ENCODE measurements around the gene SLAMF8. TPM values are rescaled to one million over a fixed set of nuclear protein-coding genes. Genes with fewer than 3 reads are reported as not detected.
A peak's percentile ranks its signal among the peaks of the same experiment; 100 is the strongest.

The SLAMF8 gene
- total RNA-seq, 1 experiment from 2014 or later = not detected

- no peak overlapping the region for H3K27ac Mint-ChIP-seq (ENCODE audit: unreplicated experiment)
- no peaks in the 10 kb centered on the region for H3K36me3 Mint-ChIP-seq (ENCODE audit: insufficient read depth, unreplicated experiment)
- H3K27me3 Mint-ChIP-seq (ENCODE audit: insufficient read depth, unreplicated experiment) = no peaks in the 10 kb centered on the region
- Histone ChIP-seq H3K4me1 (peaks cover 12% of the 10 kb centered on the region), H3K27me3 (replicated peaks; ENCODE audit: control insufficient read depth, insufficient read depth, low read length) (no peaks in the 10 kb centered on the region; the same call in 1 of the 2 replicates), H3K9me3 (no peaks in the 10 kb centered on the region), H3K4me3 (ENCODE audit: low read depth, low read length) (no peak overlapping the region), H3K36me3 (ENCODE audit: control insufficient read depth, insufficient read depth, low read length) (no peaks in the 10 kb centered on the region)
- H3K4me1 Mint-ChIP-seq (ENCODE audit: low read depth, unreplicated experiment) = peaks cover 26% of the 10 kb centered on the region
- intact Hi-C loops (cut with micrococcal nuclease; ENCODE audit: unreplicated experiment) = loop anchor here (5.0 kb wide), 1 partner anchor 58 kb away; no protein-coding TSS in a partner anchor
- no peak overlapping the region for H3K4me3 Mint-ChIP-seq (ENCODE audit: unreplicated experiment)
- ChIA-PET CTCF (no interaction called here), POLR2A (no interaction called here)
- H3K9me3 Mint-ChIP-seq (ENCODE audit: unreplicated experiment) = no peaks in the 10 kb centered on the region
- BruUV-seq (replicated peaks) = no TSS peak
- DNase-seq = no peak
- TF ChIP-seq CTCF (IDR thresholded peaks at IDR 0.05; ENCODE audit: insufficient read depth in 1 of 2, low read depth in 1 of 2, low read length in 1 of 2, severe bottlenecking in 1 of 2, unreplicated experiment in 1 of 2) = no peak
These were observed 23.1 kb downstream of the SLAMF8 start for GRCh38 chr1:159849626-159850366.

GRCh38 chr1:159851407-159851806 is 24.7 kb downstream of the SLAMF8 start:
- intact Hi-C loops (cut with micrococcal nuclease; ENCODE audit: unreplicated experiment) = loop anchor here (5.0 kb wide), 1 partner anchor 56 kb away; no protein-coding TSS in a partner anchor
- CTCF ChIA-PET = no interaction called here
- H3K27me3 Mint-ChIP-seq (ENCODE audit: insufficient read depth, unreplicated experiment) = peaks cover 5% of the 10 kb centered on the region
- no peaks in the 10 kb centered on the region for H3K36me3 Mint-ChIP-seq (ENCODE audit: insufficient read depth, unreplicated experiment)
- no peak for DNase-seq
- no peak for TF ChIP-seq CTCF (IDR thresholded peaks at IDR 0.05; ENCODE audit: insufficient read depth in 1 of 2, low read depth in 1 of 2, low read length in 1 of 2, severe bottlenecking in 1 of 2, unreplicated experiment in 1 of 2)
- no peak overlapping the region for H3K27ac Mint-ChIP-seq (ENCODE audit: unreplicated experiment)
- no peaks in the 10 kb centered on the region for H3K9me3 Mint-ChIP-seq (ENCODE audit: unreplicated experiment)
- no peak overlapping the region for H3K4me3 Mint-ChIP-seq (ENCODE audit: unreplicated experiment)
- no peak overlapping the region for H3K4me3 ChIP-seq (ENCODE audit: low read depth, low read length)
- BruUV-seq (replicated peaks) = no TSS peak
- no peaks in the 10 kb centered on the region for H3K36me3 ChIP-seq (ENCODE audit: control insufficient read depth, insufficient read depth, low read length)
- H3K9me3 ChIP-seq = no peaks in the 10 kb centered on the region
- H3K27me3 ChIP-seq (replicated peaks; ENCODE audit: control insufficient read depth, insufficient read depth, low read length) = no peaks in the 10 kb centered on the region; the same call in 1 of the 2 replicates
- H3K4me1 Mint-ChIP-seq (ENCODE audit: low read depth, unreplicated experiment) = peaks cover 17% of the 10 kb centered on the region
- POLR2A ChIA-PET = no interaction called here
- H3K4me1 ChIP-seq = peaks cover 4% of the 10 kb centered on the region

- Histone ChIP-seq H3K9me3 (no peaks in the 10 kb centered on the region), H3K4me1 (no peaks in the 10 kb centered on the region), H3K36me3 (ENCODE audit: control insufficient read depth, insufficient read depth, low read length) (no peaks in the 10 kb centered on the region), H3K27me3 (replicated peaks; ENCODE audit: control insufficient read depth, insufficient read depth, low read length) (no peaks in the 10 kb centered on the region; the same call in 1 of the 2 replicates), H3K4me3 (ENCODE audit: low read depth, low read length) (no peak overlapping the region)
- intact Hi-C loops (cut with micrococcal nuclease; ENCODE audit: unreplicated experiment) = loop anchor here (1.0 to 5.0 kb wide), 2 partner anchors 7 to 54 kb away; no protein-coding TSS in a partner anchor
- peak overlapping the region; percentile 68 for H3K4me3 Mint-ChIP-seq (ENCODE audit: unreplicated experiment)
- TF ChIP-seq CTCF (IDR thresholded peaks at IDR 0.05; ENCODE audit: insufficient read depth in 1 of 2, low read depth in 1 of 2, low read length in 1 of 2, severe bottlenecking in 1 of 2, unreplicated experiment in 1 of 2) = no peak
- no peaks in the 10 kb centered on the region for H3K9me3 Mint-ChIP-seq (ENCODE audit: unreplicated experiment)
- H3K27ac Mint-ChIP-seq (ENCODE audit: unreplicated experiment) = no peak overlapping the region
- H3K27me3 Mint-ChIP-seq (ENCODE audit: insufficient read depth, unreplicated experiment) = peaks cover 5% of the 10 kb centered on the region
- peaks cover 12% of the 10 kb centered on the region for H3K4me1 Mint-ChIP-seq (ENCODE audit: low read depth, unreplicated experiment)
- POLR2A ChIA-PET = no interaction called here
- DNase-seq = no peak
- CTCF ChIA-PET = no interaction called here
- BruUV-seq (replicated peaks) = no TSS peak
- H3K36me3 Mint-ChIP-seq (ENCODE audit: insufficient read depth, unreplicated experiment) = no peaks in the 10 kb centered on the region
These were observed 26.9 kb downstream of the SLAMF8 start for GRCh38 chr1:159853417-159854115.
